ENCODE measurements around the gene AZU1. TPM values are rescaled to one million over a fixed set of nuclear protein-coding genes. Genes with fewer than 3 reads are reported as not detected.

Gene AZU1
- total RNA-seq, 1 donor from 2014 or later = not detected

DNA sequence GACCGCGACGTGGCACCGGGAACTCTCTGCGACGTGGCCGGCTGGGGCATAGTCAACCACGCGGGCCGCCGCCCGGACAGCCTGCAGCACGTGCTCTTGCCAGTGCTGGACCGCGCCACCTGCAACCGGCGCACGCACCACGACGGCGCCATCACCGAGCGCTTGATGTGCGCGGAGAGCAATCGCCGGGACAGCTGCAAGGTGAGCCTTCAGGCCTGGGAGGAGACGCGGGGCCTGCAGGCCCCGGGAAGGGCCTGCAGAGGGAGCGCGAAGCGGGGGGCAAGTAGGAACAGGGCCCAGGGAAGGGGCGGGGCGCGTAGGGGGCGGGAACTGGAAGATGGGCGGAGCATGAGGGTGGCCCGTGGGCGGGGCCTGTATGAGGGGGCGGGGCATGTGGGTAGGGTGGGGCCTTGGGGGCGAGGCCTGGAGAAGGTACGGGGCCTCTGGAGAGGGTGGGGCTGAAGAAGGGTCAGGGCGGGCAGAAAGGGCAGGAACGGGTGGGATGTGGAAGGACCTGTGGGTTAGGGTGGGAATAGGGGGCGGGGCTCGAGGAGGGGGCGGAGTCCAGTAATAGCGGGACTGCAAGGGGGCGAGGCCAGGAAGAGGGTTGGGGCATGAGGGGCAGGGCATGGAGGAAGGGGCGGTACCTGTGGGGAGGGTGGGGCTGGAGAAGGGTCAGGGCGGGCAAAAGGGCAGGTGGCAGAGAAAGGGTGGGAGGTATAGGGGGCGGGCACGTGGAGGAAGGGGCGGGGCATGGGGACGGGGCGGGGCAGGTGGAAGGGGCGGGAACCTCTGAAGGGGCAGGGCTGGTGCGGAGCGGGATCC lies 34.3 kb downstream of the AZU1 start:
- DNase-seq (ENCODE audit: low read depth) = no peak
- no peak for TF ChIP-seq CTCF (conservative IDR thresholded peaks at IDR 0.05; ENCODE audit: low read depth, low read length)
- H3K4me3 ChIP-seq (ENCODE audit: low read depth, low read length) = no peak overlapping the region

- no peak for TF ChIP-seq CTCF (conservative IDR thresholded peaks at IDR 0.05; ENCODE audit: low read depth, low read length)
- no peak for DNase-seq (ENCODE audit: low read depth)
- no peak overlapping the region for H3K4me3 ChIP-seq (ENCODE audit: low read depth, low read length)
Measured at GRCh38 chr19:862581-863314, 35.1 kb downstream of the AZU1 start.

DNA sequence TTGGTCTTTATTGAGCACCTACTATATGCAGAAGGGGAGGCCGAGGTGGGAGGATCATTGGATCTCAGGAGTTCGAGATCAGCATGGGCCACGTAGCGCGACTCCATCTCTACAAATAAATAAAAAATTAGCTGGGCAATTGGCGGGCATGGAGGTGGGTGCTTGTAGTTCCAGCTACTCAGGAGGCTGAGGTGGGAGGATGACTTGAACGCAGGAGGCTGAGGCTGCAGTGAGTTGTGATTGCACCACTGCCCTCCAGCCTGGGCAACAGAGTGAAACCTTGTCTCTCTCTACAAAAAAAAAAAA lies 35.6 kb downstream of the AZU1 start:
- H3K4me3 ChIP-seq (ENCODE audit: low read depth, low read length) = no peak overlapping the region
- no peak for DNase-seq (ENCODE audit: low read depth)
- no peak for TF ChIP-seq CTCF (conservative IDR thresholded peaks at IDR 0.05; ENCODE audit: low read depth, low read length)

- no peak for DNase-seq (ENCODE audit: low read depth)
- H3K4me3 ChIP-seq (ENCODE audit: low read depth, low read length) = no peak overlapping the region
- no peak for TF ChIP-seq CTCF (conservative IDR thresholded peaks at IDR 0.05; ENCODE audit: low read depth, low read length)
Measured at GRCh38 chr19:866769-867300, 39.2 kb downstream of the AZU1 start.

DNA sequence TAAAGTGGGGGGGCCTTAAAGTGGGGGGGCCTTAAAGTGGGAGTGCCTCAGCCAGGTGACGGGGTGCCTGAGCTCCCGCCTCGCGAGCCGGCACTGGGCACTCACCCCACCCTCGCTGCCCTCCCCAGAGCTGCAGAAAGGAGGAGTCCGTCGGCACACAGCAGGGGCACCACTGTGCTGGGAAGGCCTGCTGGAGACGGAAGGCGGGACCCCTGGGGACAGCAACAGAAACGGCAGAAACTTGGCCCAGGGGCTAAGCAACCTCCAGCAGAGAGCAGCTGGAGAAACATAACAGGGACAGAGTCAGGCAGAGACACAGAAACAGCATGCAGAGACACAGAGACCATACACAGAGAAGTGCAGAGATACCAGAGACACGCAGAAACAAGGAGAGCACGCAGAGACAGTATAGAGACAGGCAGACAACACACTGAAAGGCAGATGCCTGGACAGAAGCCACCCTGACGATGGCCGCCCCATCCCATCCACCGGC lies 39.7 kb downstream of the AZU1 start:
- no peak for TF ChIP-seq CTCF (conservative IDR thresholded peaks at IDR 0.05; ENCODE audit: low read depth, low read length)
- no peak overlapping the region for H3K4me3 ChIP-seq (ENCODE audit: low read depth, low read length)
- no peak for DNase-seq (ENCODE audit: low read depth)

GRCh38 chr19:867855-868457 lies 40.3 kb downstream of the AZU1 start:
- no peak overlapping the region for H3K4me3 ChIP-seq (ENCODE audit: low read depth, low read length)
- no peak for DNase-seq (ENCODE audit: low read depth)
- no peak for TF ChIP-seq CTCF (conservative IDR thresholded peaks at IDR 0.05; ENCODE audit: low read depth, low read length)

Data from epithelial cell of proximal tubule (primary cell).